ENCODE results near the gene GPRC5A.

Gene GPRC5A

DNA sequence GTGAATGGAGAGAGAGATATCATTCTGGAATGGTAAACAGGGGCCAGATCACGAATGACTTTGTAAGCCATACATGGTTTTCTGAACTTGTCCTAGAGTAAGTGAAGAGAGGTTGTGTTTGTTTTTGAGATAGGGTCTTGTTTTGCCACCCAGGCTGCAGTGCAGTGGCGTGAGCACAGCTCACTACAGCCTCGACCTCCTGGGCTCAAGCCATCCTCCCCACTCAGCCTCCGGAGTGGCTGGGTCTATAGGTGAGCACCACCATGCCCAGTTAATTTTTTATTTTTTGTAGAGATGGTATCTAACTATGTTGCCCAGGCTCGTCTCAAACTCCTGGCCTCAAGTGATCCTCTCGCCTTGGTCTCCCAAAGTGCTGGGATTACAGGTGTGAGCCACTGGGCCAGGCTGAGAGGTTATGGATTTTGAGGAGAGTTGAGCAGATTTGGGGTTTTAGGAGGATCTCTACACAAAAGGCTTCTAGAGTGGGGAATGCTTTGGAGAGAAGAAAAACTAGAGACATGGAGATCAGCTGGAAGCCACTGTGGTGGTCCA lies 19.7 kb upstream of the GPRC5A start:
- no peak overlapping the region for H3K4me3 ChIP-seq (replicated peaks; ENCODE audit: insufficient read depth, low read length)
- DNase-seq (ENCODE audit: low read depth in 1 of 2, low spot score in 1 of 2): no peak
- no peak overlapping the region for H3K27ac ChIP-seq (replicated peaks)
- H3K27me3 ChIP-seq (ENCODE audit: insufficient read depth, poor library complexity, severe bottlenecking): no peaks in the 10 kb centered on the region
- TF ChIP-seq GABPA (IDR thresholded peaks at IDR 0.05; ENCODE audit: low read depth) (no peak), POLR2AphosphoS5 (IDR thresholded peaks at IDR 0.05; ENCODE audit: low read depth) (no peak), SPI1 (IDR thresholded peaks at IDR 0.05; ENCODE audit: borderline replicate concordance, low read depth) (no peak)
- TF ChIP-seq, protein P1, sequence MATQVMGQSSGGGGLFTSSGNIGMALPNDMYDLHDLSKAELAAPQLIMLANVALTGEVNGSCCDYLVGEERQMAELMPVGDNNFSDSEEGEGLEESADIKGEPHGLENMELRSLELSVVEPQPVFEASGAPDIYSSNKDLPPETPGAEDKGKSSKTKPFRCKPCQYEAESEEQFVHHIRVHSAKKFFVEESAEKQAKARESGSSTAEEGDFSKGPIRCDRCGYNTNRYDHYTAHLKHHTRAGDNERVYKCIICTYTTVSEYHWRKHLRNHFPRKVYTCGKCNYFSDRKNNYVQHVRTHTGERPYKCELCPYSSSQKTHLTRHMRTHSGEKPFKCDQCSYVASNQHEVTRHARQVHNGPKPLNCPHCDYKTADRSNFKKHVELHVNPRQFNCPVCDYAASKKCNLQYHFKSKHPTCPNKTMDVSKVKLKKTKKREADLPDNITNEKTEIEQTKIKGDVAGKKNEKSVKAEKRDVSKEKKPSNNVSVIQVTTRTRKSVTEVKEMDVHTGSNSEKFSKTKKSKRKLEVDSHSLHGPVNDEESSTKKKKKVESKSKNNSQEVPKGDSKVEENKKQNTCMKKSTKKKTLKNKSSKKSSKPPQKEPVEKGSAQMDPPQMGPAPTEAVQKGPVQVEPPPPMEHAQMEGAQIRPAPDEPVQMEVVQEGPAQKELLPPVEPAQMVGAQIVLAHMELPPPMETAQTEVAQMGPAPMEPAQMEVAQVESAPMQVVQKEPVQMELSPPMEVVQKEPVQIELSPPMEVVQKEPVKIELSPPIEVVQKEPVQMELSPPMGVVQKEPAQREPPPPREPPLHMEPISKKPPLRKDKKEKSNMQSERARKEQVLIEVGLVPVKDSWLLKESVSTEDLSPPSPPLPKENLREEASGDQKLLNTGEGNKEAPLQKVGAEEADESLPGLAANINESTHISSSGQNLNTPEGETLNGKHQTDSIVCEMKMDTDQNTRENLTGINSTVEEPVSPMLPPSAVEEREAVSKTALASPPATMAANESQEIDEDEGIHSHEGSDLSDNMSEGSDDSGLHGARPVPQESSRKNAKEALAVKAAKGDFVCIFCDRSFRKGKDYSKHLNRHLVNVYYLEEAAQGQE (IDR thresholded peaks at IDR 0.05; ENCODE audit: insufficient replicate concordance, low read depth): no peak
- TF ChIP-seq, protein P2, sequence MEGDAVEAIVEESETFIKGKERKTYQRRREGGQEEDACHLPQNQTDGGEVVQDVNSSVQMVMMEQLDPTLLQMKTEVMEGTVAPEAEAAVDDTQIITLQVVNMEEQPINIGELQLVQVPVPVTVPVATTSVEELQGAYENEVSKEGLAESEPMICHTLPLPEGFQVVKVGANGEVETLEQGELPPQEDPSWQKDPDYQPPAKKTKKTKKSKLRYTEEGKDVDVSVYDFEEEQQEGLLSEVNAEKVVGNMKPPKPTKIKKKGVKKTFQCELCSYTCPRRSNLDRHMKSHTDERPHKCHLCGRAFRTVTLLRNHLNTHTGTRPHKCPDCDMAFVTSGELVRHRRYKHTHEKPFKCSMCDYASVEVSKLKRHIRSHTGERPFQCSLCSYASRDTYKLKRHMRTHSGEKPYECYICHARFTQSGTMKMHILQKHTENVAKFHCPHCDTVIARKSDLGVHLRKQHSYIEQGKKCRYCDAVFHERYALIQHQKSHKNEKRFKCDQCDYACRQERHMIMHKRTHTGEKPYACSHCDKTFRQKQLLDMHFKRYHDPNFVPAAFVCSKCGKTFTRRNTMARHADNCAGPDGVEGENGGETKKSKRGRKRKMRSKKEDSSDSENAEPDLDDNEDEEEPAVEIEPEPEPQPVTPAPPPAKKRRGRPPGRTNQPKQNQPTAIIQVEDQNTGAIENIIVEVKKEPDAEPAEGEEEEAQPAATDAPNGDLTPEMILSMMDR (IDR thresholded peaks at IDR 0.05; ENCODE audit: insufficient read depth, low read length): no peak

DNA sequence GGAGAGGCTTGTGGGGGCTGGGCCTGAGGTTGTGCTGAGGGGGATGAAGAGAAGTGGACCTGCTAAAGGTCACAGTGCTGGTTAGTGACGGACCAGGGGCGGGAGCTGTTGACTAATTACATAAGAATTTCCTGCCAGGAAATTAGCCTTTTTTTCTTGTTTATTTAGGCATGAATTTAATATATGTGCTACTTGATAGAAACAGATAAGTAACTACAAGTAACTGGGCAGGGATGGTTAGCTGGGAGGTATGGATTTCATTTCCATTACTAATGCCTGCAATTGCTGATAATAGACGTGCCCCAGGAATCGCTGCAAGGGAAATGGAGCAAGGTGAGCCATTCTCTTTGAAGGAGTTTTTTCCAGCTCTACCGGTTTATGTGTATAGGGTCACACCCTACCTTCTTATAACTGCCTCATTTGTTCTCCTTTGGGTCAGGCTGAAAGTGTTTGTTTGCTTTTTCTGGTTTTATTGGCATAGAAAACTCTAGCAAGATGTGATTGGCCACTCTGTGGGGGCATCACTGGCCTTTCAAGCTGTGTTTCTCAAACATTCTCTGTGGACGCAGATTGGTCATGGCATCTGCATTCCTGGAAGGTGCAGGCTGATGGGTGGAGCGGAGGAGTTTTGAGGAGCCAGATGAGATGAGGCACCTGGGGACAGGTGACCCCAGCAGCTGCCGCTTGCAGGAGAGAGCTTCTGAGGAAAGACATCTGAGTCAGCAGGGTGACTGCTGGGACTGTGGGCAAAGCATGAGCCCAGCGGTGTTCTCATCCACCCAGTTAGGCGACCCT lies 19.0 kb upstream of the GPRC5A start:
- Histone ChIP-seq H3K27me3 (ENCODE audit: insufficient read depth, poor library complexity, severe bottlenecking) (no peaks in the 10 kb centered on the region), H3K4me3 (replicated peaks; ENCODE audit: insufficient read depth, low read length) (no peak overlapping the region), H3K27ac (replicated peaks) (no peak overlapping the region)
- TF ChIP-seq POLR2AphosphoS5 (IDR thresholded peaks at IDR 0.05; ENCODE audit: low read depth): no peak
- TF ChIP-seq, protein P1 (IDR thresholded peaks at IDR 0.05; ENCODE audit: insufficient replicate concordance, low read depth): no peak
- TF ChIP-seq SPI1 (IDR thresholded peaks at IDR 0.05; ENCODE audit: borderline replicate concordance, low read depth): no peak
- TF ChIP-seq, protein P2 (IDR thresholded peaks at IDR 0.05; ENCODE audit: insufficient read depth, low read length): no peak
- TF ChIP-seq GABPA (IDR thresholded peaks at IDR 0.05; ENCODE audit: low read depth): no peak
- DNase-seq (ENCODE audit: low read depth in 1 of 2, low spot score in 1 of 2): no peak

DNA sequence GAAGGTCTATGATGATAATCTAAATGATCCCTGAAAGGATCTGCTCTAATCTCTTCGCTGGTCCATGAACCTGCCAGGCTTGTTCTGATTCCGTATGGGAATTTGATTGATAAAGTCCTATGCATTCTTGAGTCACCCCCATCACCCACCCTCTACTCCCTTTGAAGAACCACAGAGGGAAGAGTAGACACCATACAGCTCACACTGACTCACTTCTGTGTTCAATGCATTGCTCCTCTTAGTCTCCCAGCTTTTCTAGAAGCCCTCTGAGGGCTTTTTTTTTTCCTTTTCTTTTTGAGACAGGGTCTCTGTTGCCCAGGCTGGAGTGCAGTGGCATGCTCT lies 18.5 kb upstream of the GPRC5A start:
- TF ChIP-seq, protein P1 (IDR thresholded peaks at IDR 0.05; ENCODE audit: insufficient replicate concordance, low read depth): no peak
- no peak for TF ChIP-seq POLR2AphosphoS5 (IDR thresholded peaks at IDR 0.05; ENCODE audit: low read depth)
- TF ChIP-seq GABPA (IDR thresholded peaks at IDR 0.05; ENCODE audit: low read depth): no peak
- TF ChIP-seq SPI1 (IDR thresholded peaks at IDR 0.05; ENCODE audit: borderline replicate concordance, low read depth): no peak
- TF ChIP-seq, protein P2 (IDR thresholded peaks at IDR 0.05; ENCODE audit: insufficient read depth, low read length): no peak
- H3K27ac ChIP-seq (replicated peaks): no peak overlapping the region
- H3K4me3 ChIP-seq (replicated peaks; ENCODE audit: insufficient read depth, low read length): no peak overlapping the region
- DNase-seq (ENCODE audit: low read depth in 1 of 2, low spot score in 1 of 2): no peak
- no peaks in the 10 kb centered on the region for H3K27me3 ChIP-seq (ENCODE audit: insufficient read depth, poor library complexity, severe bottlenecking)

Measured in HL-60 (cell line).